MCF 10A (cell line): Measurements from ENCODE around the gene VAV1. TPM values are rescaled to one million over a fixed set of nuclear protein-coding genes. Genes with fewer than 3 reads are reported as not detected.

Experiments
- BruUV-seq: library from RNA; stranded (reverse); fragments of 400-500 nt; replicated peaks from 2 replicates; lab custom pipeline; 2021; lab: Mats Ljungman, UMichigan
- CTCF ChIA-PET: fragments of 300-600 bp; sonication (Branson Sonifier 250); formaldehyde crosslinking; extraction: SDS; loops from one replicate; lab custom pipeline; 2021; ENCODE audit warnings: antibody characterized with exemption, inconsistent platforms; lab: Yijun Ruan, JAX
- POLR2A ChIA-PET: fragments of 300-600, 350-650 bp; sonication (Branson Sonifier 250); formaldehyde crosslinking; extraction: SDS; loops from one replicate; lab custom pipeline; 2020; ENCODE audit warnings: antibody characterized with exemption, inconsistent platforms; lab: Yijun Ruan, JAX
- DNase-seq: peaks from one replicate; pipeline ENCODE4 v3.0.0-alpha.2; 2018; ENCODE audit not compliant: unreplicated experiment
- H3K27ac Mint-ChIP-seq: one replicate; pipeline ENCODE4 v1.8.0; 2022; ENCODE audit warnings: mild to moderate bottlenecking, low read depth, mixed read lengths; ENCODE audit not compliant: unreplicated experiment
- H3K27me3 Mint-ChIP-seq: one replicate; pipeline ENCODE4 v1.8.0; 2022; ENCODE audit warnings: mixed read lengths; ENCODE audit not compliant: insufficient read depth, unreplicated experiment
- H3K36me3 Mint-ChIP-seq: one replicate; pipeline ENCODE4 v1.8.0; 2022; ENCODE audit warnings: mild to moderate bottlenecking, moderate library complexity, mixed read lengths; ENCODE audit not compliant: insufficient read depth, unreplicated experiment
- H3K4me1 Mint-ChIP-seq: one replicate; pipeline ENCODE4 v1.8.0; 2022; ENCODE audit warnings: mixed read lengths; ENCODE audit not compliant: insufficient read depth, unreplicated experiment
- H3K4me3 Mint-ChIP-seq: one replicate; pipeline ENCODE4 v1.8.0; 2022; ENCODE audit warnings: mild to moderate bottlenecking, moderate library complexity, mixed read lengths; ENCODE audit not compliant: unreplicated experiment
- H3K9me3 Mint-ChIP-seq: one replicate; pipeline ENCODE4 v1.8.0; 2022; ENCODE audit warnings: mixed read lengths; ENCODE audit not compliant: unreplicated experiment
- intact Hi-C: fragments of 100-400 bp; cut with micrococcal nuclease; formaldehyde crosslinking; loops from 2 replicates; pipeline ENCODE4 v1.14.1; 2022
- total RNA-seq: library from RNA; stranded (reverse); gene quantifications from 2 replicates; pipeline ENCODE4 v1.2.3, GENCODE V29; 2022
- TF ChIP-seq, protein P1 (sequence below): fragments of 200-600 bp; IDR thresholded peaks from one replicate; pipeline ENCODE4 v1.8.0; 2022; ENCODE audit warnings: antibody characterized with exemption, mild to moderate bottlenecking; ENCODE audit not compliant: unreplicated experiment

VAV1 gene
- total RNA-seq, 1 experiment from 2014 or later = not detected

DNA sequence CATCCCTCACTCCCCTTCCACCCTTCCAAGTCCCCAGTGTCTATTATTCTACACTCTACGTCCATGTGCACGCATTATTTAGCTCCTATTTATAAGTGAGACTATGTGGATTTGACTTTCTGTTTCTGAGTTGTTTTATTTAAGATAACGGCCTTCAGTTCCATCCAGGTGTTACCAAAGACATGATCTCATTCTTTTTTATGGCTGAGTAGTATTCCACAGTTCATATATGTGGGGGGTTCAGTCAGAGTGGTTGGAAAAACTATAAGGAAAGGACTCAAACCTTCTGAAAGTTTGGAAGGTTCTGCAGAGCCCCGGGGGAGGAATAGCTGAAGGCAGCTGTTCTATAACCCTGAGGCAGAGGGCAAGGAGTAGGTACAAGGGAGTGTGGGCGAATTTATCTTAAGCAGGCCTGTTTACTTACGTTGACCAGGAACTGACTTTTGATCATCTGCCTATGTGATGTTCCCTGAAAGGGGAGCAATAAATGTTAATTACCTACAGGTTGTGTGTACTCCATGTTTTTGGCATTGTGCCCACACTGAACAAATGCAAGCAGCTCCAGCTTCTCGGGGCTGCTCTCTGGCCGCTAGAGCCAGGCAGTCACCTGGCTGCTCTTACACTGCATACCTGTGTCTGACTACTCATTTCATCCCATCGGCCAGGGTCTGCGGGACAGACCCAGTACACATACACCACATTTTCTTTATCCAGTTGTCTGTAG is 101.4 kb downstream of the VAV1 start:
- TF ChIP-seq, protein P1, sequence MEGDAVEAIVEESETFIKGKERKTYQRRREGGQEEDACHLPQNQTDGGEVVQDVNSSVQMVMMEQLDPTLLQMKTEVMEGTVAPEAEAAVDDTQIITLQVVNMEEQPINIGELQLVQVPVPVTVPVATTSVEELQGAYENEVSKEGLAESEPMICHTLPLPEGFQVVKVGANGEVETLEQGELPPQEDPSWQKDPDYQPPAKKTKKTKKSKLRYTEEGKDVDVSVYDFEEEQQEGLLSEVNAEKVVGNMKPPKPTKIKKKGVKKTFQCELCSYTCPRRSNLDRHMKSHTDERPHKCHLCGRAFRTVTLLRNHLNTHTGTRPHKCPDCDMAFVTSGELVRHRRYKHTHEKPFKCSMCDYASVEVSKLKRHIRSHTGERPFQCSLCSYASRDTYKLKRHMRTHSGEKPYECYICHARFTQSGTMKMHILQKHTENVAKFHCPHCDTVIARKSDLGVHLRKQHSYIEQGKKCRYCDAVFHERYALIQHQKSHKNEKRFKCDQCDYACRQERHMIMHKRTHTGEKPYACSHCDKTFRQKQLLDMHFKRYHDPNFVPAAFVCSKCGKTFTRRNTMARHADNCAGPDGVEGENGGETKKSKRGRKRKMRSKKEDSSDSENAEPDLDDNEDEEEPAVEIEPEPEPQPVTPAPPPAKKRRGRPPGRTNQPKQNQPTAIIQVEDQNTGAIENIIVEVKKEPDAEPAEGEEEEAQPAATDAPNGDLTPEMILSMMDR = no peak
- no TSS peak for BruUV-seq
- Mint-ChIP-seq H3K27me3 (peaks cover 42% of the 10 kb centered on the region), H3K4me1 (no peaks in the 10 kb centered on the region), H3K36me3 (no peaks in the 10 kb centered on the region), H3K4me3 (no peak overlapping the region), H3K27ac (no peak overlapping the region), H3K9me3 (peaks cover 9% of the 10 kb centered on the region)
- CTCF ChIA-PET = interaction anchor here (0.6 to 1.3 kb wide), 3 partner anchors 10 to 884 kb away, joined by 3 to 4 read pairs (median 3); no protein-coding TSS in a partner anchor
- no peak for DNase-seq
- POLR2A ChIA-PET = no interaction called here
- intact Hi-C loops = no loop called here

DNA sequence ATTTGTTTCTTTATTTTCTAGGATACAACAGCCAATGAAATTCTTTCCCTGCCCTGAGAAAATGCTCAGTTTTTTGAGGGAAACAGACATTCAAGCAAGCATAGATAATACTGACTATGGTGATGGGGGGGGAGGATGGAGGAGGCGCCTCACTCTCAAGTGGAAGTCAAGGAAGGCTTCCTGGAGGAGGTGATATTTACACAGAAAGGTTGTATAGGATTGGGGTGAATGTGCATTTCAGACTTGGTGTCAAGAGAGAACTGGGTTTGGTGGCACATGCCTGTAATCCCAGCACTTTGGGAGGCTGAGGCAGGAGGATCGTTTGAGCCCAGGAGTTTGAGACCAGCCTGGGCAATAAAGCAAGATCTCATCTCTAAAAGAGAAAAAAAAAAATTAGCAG is 102.7 kb downstream of the VAV1 start:
- H3K9me3 Mint-ChIP-seq = peaks cover 9% of the 10 kb centered on the region
- H3K27ac Mint-ChIP-seq = no peak overlapping the region
- POLR2A ChIA-PET = interaction anchor here (0.6 kb wide), 1 partner anchor 21 kb away, joined by 3 read pairs; no protein-coding TSS in a partner anchor
- intact Hi-C loops = no loop called here
- no peak overlapping the region for H3K4me3 Mint-ChIP-seq
- TF ChIP-seq, protein P1 = no peak
- CTCF ChIA-PET = interaction anchor here (0.6 kb wide), 1 partner anchor 130 kb away, joined by 3 read pairs; no protein-coding TSS in a partner anchor
- peaks cover 54% of the 10 kb centered on the region for H3K27me3 Mint-ChIP-seq
- no peaks in the 10 kb centered on the region for H3K36me3 Mint-ChIP-seq
- DNase-seq = no peak
- no TSS peak for BruUV-seq
- H3K4me1 Mint-ChIP-seq = no peaks in the 10 kb centered on the region

DNA sequence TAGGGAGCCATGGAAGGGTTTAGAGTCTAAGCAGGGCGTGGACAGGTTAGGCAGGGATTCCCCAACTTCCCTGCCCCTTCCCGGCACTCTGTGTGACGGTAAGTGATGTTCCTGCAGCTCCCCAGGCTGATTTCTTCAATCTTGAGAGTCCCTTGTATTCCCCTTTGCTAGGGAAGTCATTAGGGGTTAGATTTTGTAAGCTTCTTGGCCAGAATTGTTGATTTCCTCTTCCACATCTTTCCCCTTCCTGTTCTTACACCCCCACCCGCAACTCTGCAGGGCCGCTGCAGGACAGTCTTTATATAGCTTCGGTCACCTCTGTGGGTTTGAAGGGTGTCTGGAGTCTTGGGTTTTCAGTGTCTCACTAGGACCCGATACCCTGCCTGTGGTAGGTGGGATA is 104.2 kb downstream of the VAV1 start:
- H3K4me1 Mint-ChIP-seq = no peaks in the 10 kb centered on the region
- POLR2A ChIA-PET = no interaction called here
- intact Hi-C loops = no loop called here
- peaks cover 9% of the 10 kb centered on the region for H3K9me3 Mint-ChIP-seq
- no TSS peak for BruUV-seq
- no peak for DNase-seq
- TF ChIP-seq, protein P1 = no peak
- CTCF ChIA-PET = interaction anchor here (0.6 to 1.1 kb wide), 3 partner anchors 13 to 245 kb away, joined by 3 to 6 read pairs (median 3); no protein-coding TSS in a partner anchor
- no peaks in the 10 kb centered on the region for H3K36me3 Mint-ChIP-seq
- H3K4me3 Mint-ChIP-seq = no peak overlapping the region
- H3K27ac Mint-ChIP-seq = no peak overlapping the region
- H3K27me3 Mint-ChIP-seq = peaks cover 69% of the 10 kb centered on the region

DNA sequence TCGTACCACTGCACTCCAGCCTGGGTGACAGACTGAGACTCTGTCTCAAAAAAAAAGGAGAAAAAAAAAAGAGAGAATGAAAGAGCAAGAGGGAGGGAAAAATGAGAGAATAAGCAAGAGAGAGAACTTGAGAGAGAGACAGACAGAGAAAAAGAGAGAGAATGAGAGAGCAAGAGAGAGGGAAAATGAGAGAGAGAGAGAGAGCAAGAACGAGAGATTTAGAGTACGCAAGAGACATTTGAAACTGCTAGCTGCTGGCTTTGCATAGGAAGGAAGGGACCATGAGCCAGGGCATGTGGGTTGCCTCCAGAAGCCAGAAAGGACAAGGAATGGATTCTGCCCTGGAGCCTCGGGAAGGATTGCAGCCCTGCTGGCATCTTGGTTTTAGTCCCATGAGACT is 105.3 kb downstream of the VAV1 start:
- H3K27me3 Mint-ChIP-seq = peaks cover 78% of the 10 kb centered on the region
- H3K36me3 Mint-ChIP-seq = no peaks in the 10 kb centered on the region
- no peak overlapping the region for H3K27ac Mint-ChIP-seq
- no TSS peak for BruUV-seq
- CTCF ChIA-PET = no interaction called here
- POLR2A ChIA-PET = no interaction called here
- no peaks in the 10 kb centered on the region for H3K4me1 Mint-ChIP-seq
- H3K4me3 Mint-ChIP-seq = no peak overlapping the region
- H3K9me3 Mint-ChIP-seq = peaks cover 9% of the 10 kb centered on the region
- intact Hi-C loops = no loop called here
- TF ChIP-seq, protein P1 = no peak
- DNase-seq = no peak
